Mesenchymal stem cell (in vitro differentiated cells and primary cell): ENCODE results near the gene HS3ST1.

Experiments used
- DNase-seq: peaks from one replicate; pipeline ENCODE4 v3.0.0-alpha.2; 2013
- H2AFZ ChIP-seq: one replicate; pipeline ENCODE4 v1.6.1; 2013; ENCODE audit warnings: low read depth, mild to moderate bottlenecking, control low read depth, inconsistent platforms, low read length, moderate library complexity
- H2AK5ac ChIP-seq: 2 replicates; pipeline ENCODE4 v1.6.1; 2013; ENCODE audit warnings: low read length, moderate library complexity, mild to moderate bottlenecking, inconsistent platforms; ENCODE audit not compliant: severe bottlenecking
- H2BK120ac ChIP-seq: one replicate; pipeline ENCODE4 v1.6.1; 2013; ENCODE audit warnings: low read depth, mild to moderate bottlenecking, inconsistent platforms, low read length, moderate library complexity
- H2BK12ac ChIP-seq, 2 experiments: one replicate each; pipeline ENCODE4 v1.6.1; 2013; ENCODE audit warnings: inconsistent platforms in 2 of 2, low read length in 2 of 2, mild to moderate bottlenecking in 2 of 2, moderate library complexity in 2 of 2, control low read depth in 1 of 2
- H2BK15ac ChIP-seq: one replicate; pipeline ENCODE4 v1.6.1; 2013; ENCODE audit warnings: mild to moderate bottlenecking, low read depth, inconsistent platforms; ENCODE audit not compliant: poor library complexity, severe bottlenecking
- H2BK5ac ChIP-seq: 2 replicates; pipeline ENCODE4 v1.6.1; 2013; ENCODE audit warnings: low read depth, mild to moderate bottlenecking, low read length, control low read depth, inconsistent platforms; ENCODE audit not compliant: poor library complexity, severe bottlenecking
- H3K14ac ChIP-seq, 2 experiments: one replicate each; pipeline ENCODE4 v1.6.1; 2013; ENCODE audit warnings: inconsistent platforms in 2 of 2, low read length in 2 of 2, control low read depth in 1 of 2, mild to moderate bottlenecking in 1 of 2, moderate library complexity in 1 of 2
- H3K18ac ChIP-seq, 2 experiments: one replicate each; pipeline ENCODE4 v1.6.1; 2013; ENCODE audit warnings: inconsistent platforms in 2 of 2, low read length in 2 of 2, control low read depth in 1 of 2, low read depth in 1 of 2, mild to moderate bottlenecking in 1 of 2
- H3K23ac ChIP-seq, 2 experiments: one replicate each; pipeline ENCODE4 v1.6.1; 2013; ENCODE audit warnings: inconsistent platforms in 2 of 2, low read length in 2 of 2, mild to moderate bottlenecking in 2 of 2, moderate library complexity in 2 of 2, control low read depth in 1 of 2
- H3K27ac ChIP-seq: 2 replicates; pipeline ENCODE4 v1.5.1; 2013; ENCODE audit warnings: mild to moderate bottlenecking, moderate library complexity, low read length, control low read depth, inconsistent platforms; ENCODE audit not compliant: poor library complexity, severe bottlenecking
- H3K27me3 ChIP-seq, 2 experiments: 2 replicates each; pipeline versions ENCODE4 v1.6.1 to v1.7.0; 2013; ENCODE audit warnings: low read length in 2 of 2, mild to moderate bottlenecking in 2 of 2, moderate library complexity in 2 of 2, control low read depth in 1 of 2, inconsistent platforms in 1 of 2; ENCODE audit not compliant: control insufficient read depth in 1 of 2, insufficient read depth in 1 of 2
- H3K36me3 ChIP-seq, 2 experiments: 2 replicates each; pipeline versions ENCODE4 v1.6.1 to v1.7.0; 2013; ENCODE audit warnings: low read length in 2 of 2, control low read depth in 1 of 2, inconsistent platforms in 1 of 2, low read depth in 1 of 2, mild to moderate bottlenecking in 1 of 2; ENCODE audit not compliant: insufficient read depth in 2 of 2, control insufficient read depth in 1 of 2
- H3K4ac ChIP-seq, 2 experiments: one replicate each; pipeline ENCODE4 v1.6.1; 2013; ENCODE audit warnings: inconsistent platforms in 2 of 2, low read length in 2 of 2, mild to moderate bottlenecking in 2 of 2, moderate library complexity in 2 of 2, control low read depth in 1 of 2, low read depth in 1 of 2
- H3K4me1 ChIP-seq: 2 replicates; pipeline ENCODE4 v1.6.1; 2013; ENCODE audit warnings: low read depth, low read length, control low read depth; ENCODE audit not compliant: control insufficient read depth, insufficient read depth
- H3K4me2 ChIP-seq: 2 replicates; pipeline ENCODE4 v1.6.1; 2013; ENCODE audit warnings: low read length, mild to moderate bottlenecking, inconsistent platforms; ENCODE audit not compliant: poor library complexity, severe bottlenecking
- H3K4me3 ChIP-seq, 2 experiments: 2 replicates each; pipeline versions ENCODE4 v1.5.1 to v1.7.0; 2013; ENCODE audit warnings: low read length in 2 of 2, mild to moderate bottlenecking in 2 of 2, control low read depth in 1 of 2, low read depth in 1 of 2; ENCODE audit not compliant: insufficient read depth in 1 of 2
- H3K79me1 ChIP-seq: replicated peaks from 2 replicates; pipeline ENCODE4 v1.6.1; 2013; ENCODE audit warnings: mild to moderate bottlenecking, control low read depth, low read length, inconsistent platforms; ENCODE audit not compliant: poor library complexity, severe bottlenecking
- H3K9ac ChIP-seq: 2 replicates; pipeline ENCODE4 v1.7.0; 2013; ENCODE audit warnings: mild to moderate bottlenecking, low read length, moderate library complexity
- H3K9me3 ChIP-seq: 2 replicates; pipeline ENCODE4 v1.7.0; 2013; ENCODE audit warnings: mild to moderate bottlenecking, low read length; ENCODE audit not compliant: control insufficient read depth
- H4K8ac ChIP-seq: one replicate; pipeline ENCODE4 v1.6.1; 2013; ENCODE audit warnings: inconsistent platforms, mild to moderate bottlenecking, low read length, moderate library complexity
- H4K91ac ChIP-seq: one replicate; pipeline ENCODE4 v1.6.1; 2013; ENCODE audit warnings: mild to moderate bottlenecking, low read length, inconsistent platforms
- WGBS: methylation state at CpG from one replicate; pipeline ENCODE4 v1.1.7; 2013; ENCODE audit warnings: mixed read lengths; 5-methylcytosine and 5-hydroxymethylcytosine counted together

HS3ST1 gene

DNA sequence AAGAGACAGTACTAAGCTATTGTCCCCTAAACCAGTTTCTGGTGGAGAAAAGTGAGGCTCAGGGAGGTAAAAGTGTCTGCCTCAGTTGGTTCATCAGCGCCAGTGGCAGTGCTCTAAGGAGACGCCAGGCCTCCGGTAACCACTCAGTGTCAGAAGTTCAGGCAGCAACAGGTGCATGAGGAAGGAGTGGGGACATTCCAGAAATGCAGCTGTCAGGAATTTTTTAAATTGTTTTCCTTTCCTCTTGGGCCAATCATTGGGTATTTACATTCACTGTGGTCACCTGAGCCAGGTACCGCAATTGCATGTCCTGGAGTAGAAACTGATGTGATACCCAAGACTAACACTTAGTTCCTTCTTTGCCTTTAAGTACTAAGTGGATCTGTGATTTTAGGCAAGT is 40.2 kb upstream of the HS3ST1 start:
- 86% methylated on average over 4 of the region's 4 CpGs for WGBS
- H3K4me2 ChIP-seq: no peak overlapping the region
- H4K91ac ChIP-seq: no peak overlapping the region
- no peak overlapping the region for H3K9ac ChIP-seq
- H4K8ac ChIP-seq: no peak overlapping the region
- H2BK120ac ChIP-seq: no peak overlapping the region
- H3K14ac ChIP-seq: no peak overlapping the region
- H3K36me3 ChIP-seq: no peaks in the 10 kb centered on the region
- H2BK12ac ChIP-seq: no peak overlapping the region
- no peak overlapping the region for H2BK5ac ChIP-seq
- no peaks in the 10 kb centered on the region for H3K79me1 ChIP-seq
- no peak overlapping the region for H3K18ac ChIP-seq
- no peak overlapping the region for H2AFZ ChIP-seq
- H2AK5ac ChIP-seq: no peak overlapping the region
- H3K9me3 ChIP-seq: no peaks in the 10 kb centered on the region
- no peak overlapping the region for H3K4ac ChIP-seq
- H3K23ac ChIP-seq: no peak overlapping the region
- DNase-seq: no peak
- H3K4me1 ChIP-seq: no peaks in the 10 kb centered on the region
- H3K4me3 ChIP-seq: no peak overlapping the region
- no peaks in the 10 kb centered on the region for H3K27me3 ChIP-seq
- H2BK15ac ChIP-seq: no peak overlapping the region
- no peak overlapping the region for H3K27ac ChIP-seq

DNA sequence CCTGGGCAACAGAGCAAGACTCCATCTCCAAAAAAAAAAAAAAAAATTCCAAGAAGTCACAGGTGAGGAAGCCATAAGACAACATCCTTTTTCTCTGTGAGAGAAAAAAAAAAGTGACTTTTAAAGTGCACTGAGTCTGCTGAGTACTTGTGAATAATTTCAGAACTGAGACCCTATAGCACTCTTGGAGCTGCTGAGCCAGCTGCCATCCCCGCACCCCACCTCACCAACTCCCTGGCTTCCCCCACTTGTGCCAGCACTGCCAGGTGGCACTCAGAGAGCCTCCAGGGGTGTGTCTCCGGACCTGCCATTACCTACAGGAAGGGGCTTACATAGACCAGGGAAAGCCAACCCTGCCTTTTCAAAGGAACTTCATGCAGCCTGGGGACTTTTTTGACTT is 39.2 kb upstream of the HS3ST1 start:
- peak overlapping the region; percentile 73 for H2AK5ac ChIP-seq
- no peaks in the 10 kb centered on the region for H3K27me3 ChIP-seq
- H2AFZ ChIP-seq: no peak overlapping the region
- WGBS: 45% methylated on average over 2 of the region's 2 CpGs
- no peaks in the 10 kb centered on the region for H3K4me1 ChIP-seq
- no peak for DNase-seq
- H3K9ac ChIP-seq: no peak overlapping the region
- H4K91ac ChIP-seq: no peak overlapping the region
- no peak overlapping the region for H3K14ac ChIP-seq
- H3K23ac ChIP-seq: no peak overlapping the region
- no peak overlapping the region for H2BK12ac ChIP-seq
- no peak overlapping the region for H4K8ac ChIP-seq
- H3K4me3 ChIP-seq: no peak overlapping the region
- H2BK120ac ChIP-seq: no peak overlapping the region
- no peaks in the 10 kb centered on the region for H3K9me3 ChIP-seq
- no peak overlapping the region for H3K4ac ChIP-seq
- H3K36me3 ChIP-seq: no peaks in the 10 kb centered on the region
- H2BK5ac ChIP-seq: no peak overlapping the region
- no peak overlapping the region for H2BK15ac ChIP-seq
- no peaks in the 10 kb centered on the region for H3K79me1 ChIP-seq
- no peak overlapping the region for H3K18ac ChIP-seq
- no peak overlapping the region for H3K27ac ChIP-seq
- no peak overlapping the region for H3K4me2 ChIP-seq

DNA sequence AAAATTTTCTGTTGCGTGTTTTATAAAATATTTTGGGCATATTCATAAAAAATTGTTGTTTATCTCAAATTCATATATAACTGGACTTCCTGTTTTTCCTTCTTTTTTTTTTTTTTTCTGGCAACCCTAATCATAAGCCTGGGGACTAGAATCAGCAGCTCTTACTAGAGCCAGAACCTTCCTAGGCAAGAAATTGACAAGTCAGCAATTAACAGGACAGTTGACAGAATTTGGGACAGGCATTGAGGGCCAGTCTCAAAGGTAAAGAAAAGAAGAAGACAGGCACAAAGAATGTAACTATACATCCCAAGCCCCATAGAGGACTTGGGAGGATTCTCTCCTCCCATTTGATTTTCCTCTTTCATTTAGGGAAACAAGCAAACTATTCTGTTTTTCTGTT is 35.0 kb upstream of the HS3ST1 start:
- Histone ChIP-seq H3K14ac (no peak overlapping the region), H2BK12ac (no peak overlapping the region), H2BK120ac (no peak overlapping the region), H3K18ac (no peak overlapping the region), H3K36me3 (no peaks in the 10 kb centered on the region), H4K8ac (no peak overlapping the region), H3K4me2 (no peak overlapping the region), H2BK15ac (no peak overlapping the region), H3K27ac (no peak overlapping the region), H3K9me3 (peaks cover 7% of the 10 kb centered on the region), H3K9ac (no peak overlapping the region), H3K27me3 (no peaks in the 10 kb centered on the region), H3K4me3 (no peak overlapping the region), H3K4me1 (no peaks in the 10 kb centered on the region), H2AK5ac (no peak overlapping the region), H2BK5ac (no peak overlapping the region), H3K23ac (no peak overlapping the region), H2AFZ (no peak overlapping the region), H3K79me1 (no peaks in the 10 kb centered on the region), H4K91ac (no peak overlapping the region), H3K4ac (no peak overlapping the region)
- WGBS: no CpG with 5 or more reads among the region's 1 CpG
- no peak for DNase-seq

DNA sequence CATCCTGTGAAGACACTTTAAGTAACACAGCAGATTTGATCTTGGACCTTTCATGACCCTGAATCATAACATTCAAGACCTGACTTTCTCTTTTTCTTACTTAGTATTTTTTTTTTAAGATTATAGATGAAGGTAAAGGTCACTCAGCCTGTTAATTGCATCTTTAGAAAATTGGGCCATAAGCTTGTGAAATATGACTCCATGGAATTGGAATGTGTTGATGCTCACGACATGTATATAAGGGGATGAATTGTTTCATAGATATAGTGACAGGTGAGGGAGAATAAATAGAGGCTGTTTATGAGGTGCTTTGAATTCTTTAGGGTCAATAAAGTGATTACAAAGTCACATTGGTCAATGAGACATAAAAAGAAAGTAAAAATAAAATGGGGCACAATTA is 27.7 kb upstream of the HS3ST1 start:
- H3K27ac ChIP-seq: no peak overlapping the region
- H3K9me3 ChIP-seq: peaks cover 14% of the 10 kb centered on the region
- no peak overlapping the region for H3K4me2 ChIP-seq
- no peak overlapping the region for H2BK12ac ChIP-seq
- H4K91ac ChIP-seq: no peak overlapping the region
- no peak overlapping the region for H2AFZ ChIP-seq
- H2AK5ac ChIP-seq: no peak overlapping the region
- H3K79me1 ChIP-seq: no peaks in the 10 kb centered on the region
- no peak overlapping the region for H3K14ac ChIP-seq
- H2BK15ac ChIP-seq: no peak overlapping the region
- no peak overlapping the region for H3K23ac ChIP-seq
- H3K27me3 ChIP-seq: no peaks in the 10 kb centered on the region
- H3K18ac ChIP-seq: no peak overlapping the region
- H2BK5ac ChIP-seq: no peak overlapping the region
- no peak overlapping the region for H3K4ac ChIP-seq
- no peaks in the 10 kb centered on the region for H3K36me3 ChIP-seq
- 61% methylated on average over 1 of the region's 1 CpG for WGBS
- H3K4me1 ChIP-seq: no peaks in the 10 kb centered on the region
- H2BK120ac ChIP-seq: no peak overlapping the region
- H3K9ac ChIP-seq: no peak overlapping the region
- no peak overlapping the region for H3K4me3 ChIP-seq
- no peak overlapping the region for H4K8ac ChIP-seq
- no peak for DNase-seq
